GM23338 (cell line): Measurements from ENCODE around the gene RPL27A. TPM values are rescaled to one million over a fixed set of nuclear protein-coding genes. Genes with fewer than 3 reads are reported as not detected.

Experiments
- ATAC-seq: fragments of 200-7000 bp; cut with Tn5 transposase; 3 replicates; pipeline ENCODE4 v1.9.1; 2020
- DNase-seq: peaks from one replicate; pipeline ENCODE4 v3.0.0-alpha.2; 2015; ENCODE audit warnings: low spot score
- H2AFZ ChIP-seq: fragments of 200-600 bp; sonication (generic); 2 replicates; pipeline ENCODE4 v1.8.0; 2016; ENCODE audit warnings: antibody characterized with exemption, mild to moderate bottlenecking, moderate library complexity
- H3F3A ChIP-seq: fragments of 200-600 bp; sonication (generic); replicated peaks from 2 replicates; pipeline ENCODE4 v1.8.0; 2017; ENCODE audit warnings: antibody characterized with exemption, mixed run types, low read depth
- H3K27ac ChIP-seq: fragments of 200-600 bp; sonication (generic); 2 replicates; pipeline ENCODE4 v1.6.1; 2016; ENCODE audit warnings: low read depth
- H3K27me3 ChIP-seq: fragments of 200-600 bp; sonication (generic); 2 replicates; pipeline ENCODE4 v1.8.0; 2016; ENCODE audit warnings: mild to moderate bottlenecking, mixed run types, moderate library complexity; ENCODE audit not compliant: insufficient read depth
- H3K36me3 ChIP-seq: fragments of 200-600 bp; sonication (generic); 2 replicates; pipeline ENCODE4 v1.8.0; 2016; ENCODE audit warnings: mild to moderate bottlenecking; ENCODE audit not compliant: insufficient read depth
- H3K4me1 ChIP-seq: fragments of 200-600 bp; sonication (generic); 2 replicates; pipeline ENCODE4 v1.8.0; 2016; ENCODE audit warnings: mild to moderate bottlenecking, moderate library complexity; ENCODE audit not compliant: insufficient read depth
- H3K4me2 ChIP-seq: fragments of 200-600 bp; sonication (generic); 2 replicates; pipeline ENCODE4 v1.7.1; 2017; ENCODE audit warnings: mixed run types
- H3K4me3 ChIP-seq: fragments of 200-600 bp; sonication (generic); 2 replicates; pipeline ENCODE4 v1.6.1; 2016; ENCODE audit warnings: mixed run types
- H3K79me2 ChIP-seq: fragments of 200-600 bp; sonication (generic); replicated peaks from 2 replicates; pipeline ENCODE4 v1.8.0; 2017; ENCODE audit warnings: mild to moderate bottlenecking; ENCODE audit not compliant: insufficient read depth
- H3K9me2 ChIP-seq: fragments of 200-600 bp; sonication (generic); 2 replicates; pipeline ENCODE4 v1.8.0; 2017; ENCODE audit not compliant: insufficient read depth
- H4K20me1 ChIP-seq: fragments of 200-600 bp; sonication (generic); replicated peaks from 2 replicates; pipeline ENCODE4 v1.8.0; 2017; ENCODE audit warnings: mild to moderate bottlenecking; ENCODE audit not compliant: insufficient read depth
- H3K27ac Mint-ChIP-seq: 2 replicates; pipeline ENCODE4 v1.8.0; 2020; ENCODE audit warnings: inconsistent platforms, mild to moderate bottlenecking, moderate library complexity, mixed read lengths
- H3K27me3 Mint-ChIP-seq: 3 replicates; pipeline ENCODE4 v1.8.0; 2022; ENCODE audit warnings: low read depth, mild to moderate bottlenecking, moderate library complexity, mixed read lengths, inconsistent platforms; ENCODE audit not compliant: insufficient read depth, poor library complexity
- H3K36me3 Mint-ChIP-seq: 3 replicates; pipeline ENCODE4 v1.8.0; 2021; ENCODE audit warnings: low read depth, mild to moderate bottlenecking, inconsistent platforms, moderate library complexity, mixed read lengths
- H3K4me1 Mint-ChIP-seq: 3 replicates; pipeline ENCODE4 v1.8.0; 2020; ENCODE audit warnings: mild to moderate bottlenecking, inconsistent platforms, mixed read lengths
- H3K4me3 Mint-ChIP-seq: 3 replicates; pipeline ENCODE4 v1.8.0; 2021; ENCODE audit warnings: moderate library complexity, mild to moderate bottlenecking, inconsistent platforms, mixed read lengths
- H3K9me3 Mint-ChIP-seq: 3 replicates; pipeline ENCODE4 v1.8.0; 2020; ENCODE audit warnings: moderate library complexity, mild to moderate bottlenecking, inconsistent platforms, mixed read lengths
- CREB1 ChIP-seq: fragments of 250-450 bp; sonication (Bioruptor Pico); IDR thresholded peaks from 2 replicates; pipeline ENCODE4 v1.5.0; 2020; ENCODE audit warnings: low read depth, mild to moderate bottlenecking, moderate library complexity
- CTCF ChIP-seq, 2 experiments: fragments of 200-600 bp in 1 of 2; sonication (generic) in 1 of 2; conservative IDR thresholded peaks; 2 replicates each; pipeline versions ENCODE4 v1.5.1 to v1.6.1; 2016 to 2017; ENCODE audit warnings: antibody characterized with exemption in 2 of 2, low read depth in 2 of 2, mild to moderate bottlenecking in 2 of 2, moderate library complexity in 1 of 2
- ETS1 ChIP-seq: IDR thresholded peaks from 2 replicates; pipeline ENCODE4 v1.6.1; 2016; ENCODE audit warnings: antibody characterized with exemption
- EZH2 ChIP-seq: fragments of 200-600 bp; sonication (generic); IDR thresholded peaks from one replicate; pipeline ENCODE4 v1.8.0; 2017; ENCODE audit warnings: antibody characterized with exemption, mild to moderate bottlenecking, low read depth; ENCODE audit not compliant: unreplicated experiment
- EZH2phosphoT487 ChIP-seq: fragments of 200-600 bp; sonication (generic); IDR thresholded peaks from one replicate; pipeline ENCODE4 v1.8.1; 2018; ENCODE audit warnings: antibody characterized with exemption; ENCODE audit not compliant: unreplicated experiment
- JUNB ChIP-seq: IDR thresholded peaks from one replicate; pipeline ENCODE4 v1.6.1; 2016; ENCODE audit warnings: antibody characterized with exemption; ENCODE audit not compliant: unreplicated experiment
- NANOG ChIP-seq: IDR thresholded peaks from 2 replicates; pipeline ENCODE4 v1.6.1; 2016; ENCODE audit warnings: antibody characterized with exemption, borderline replicate concordance
- POLR2AphosphoS5 ChIP-seq: IDR thresholded peaks from 2 replicates; pipeline ENCODE4 v1.6.1; 2016; ENCODE audit warnings: antibody characterized with exemption, low read depth
- REST ChIP-seq: IDR thresholded peaks from one replicate; pipeline ENCODE4 v1.6.1; 2018; ENCODE audit warnings: antibody characterized with exemption; ENCODE audit not compliant: unreplicated experiment
- STAT1 ChIP-seq: IDR thresholded peaks from one replicate; pipeline ENCODE4 v1.6.1; 2016; ENCODE audit warnings: antibody characterized with exemption; ENCODE audit not compliant: unreplicated experiment
- ZNF331 ChIP-seq: fragments of 250-450 bp; sonication (Bioruptor Pico); IDR thresholded peaks from 2 replicates; pipeline ENCODE4 v1.5.0; 2020; ENCODE audit warnings: low read depth, mild to moderate bottlenecking, moderate library complexity
- polyA plus RNA-seq: library from polyadenylated mRNA; unstranded; fragments of >200 nt; fragmentation: Nextera tagmentation; extraction: Ambion mirVana; gene quantifications from 2 replicates; pipeline ENCODE4 v1.2.1, GENCODE V29; 2016
- total RNA-seq: library from RNA; depleted of rRNA; stranded (reverse); fragments of >200 nt; shearing (Covaris generic); gene quantifications from 2 replicates; pipeline ENCODE4 v1.2.3, GENCODE V29; 2014

RPL27A gene
- total and polyA plus RNA-seq, 2 experiments from 2014 or later = 1,283 to 3,167 TPM

- H3K4me1 Mint-ChIP-seq = peaks cover 50% of the 10 kb centered on the region
- ATAC-seq (peak; percentile 87), DNase-seq (peak; percentile 98)
- Histone ChIP-seq H2AFZ (no peak overlapping the region), H3K27ac (peak overlapping the region; percentile 97), H3K27me3 (no peaks in the 10 kb centered on the region), H4K20me1 (peaks cover 17% of the 10 kb centered on the region), H3K79me2 (peaks cover 37% of the 10 kb centered on the region), H3K36me3 (peaks cover 31% of the 10 kb centered on the region), H3F3A (peaks cover 44% of the 10 kb centered on the region), H3K4me3 (peak overlapping the region; percentile 53), H3K9me2 (no peaks in the 10 kb centered on the region), H3K4me2 (peak overlapping the region; percentile 74), H3K4me1 (peaks cover 32% of the 10 kb centered on the region)
- peaks cover 77% of the 10 kb centered on the region for H3K36me3 Mint-ChIP-seq
- H3K9me3 Mint-ChIP-seq = peaks cover 4% of the 10 kb centered on the region; the same call in 2 of the 3 replicates
- peak overlapping the region; percentile 98 for H3K27ac Mint-ChIP-seq
- H3K4me3 Mint-ChIP-seq = peak overlapping the region; percentile 87
- no peak for TF ChIP-seq EZH2
- TF ChIP-seq EZH2phosphoT487 = no peak
- peak in 1 of 2 experiments; percentile 49; a peak in 2 of 4 replicates for TF ChIP-seq CTCF (conservative IDR thresholded peaks at IDR 0.05; ENCODE audit: low read depth in 2 of 2)
- TF ChIP-seq NANOG = 0 out of 2 replicates have a peak, but pooled peaks have one; percentile 22
- no peak for TF ChIP-seq REST
- peak; percentile 62 for TF ChIP-seq CREB1 (CRISPR knock-in tag)
- no peak for TF ChIP-seq STAT1
- peak; percentile 75 for TF ChIP-seq ETS1
- TF ChIP-seq ZNF331 = no peak
- peak; percentile 89 for TF ChIP-seq POLR2AphosphoS5
- TF ChIP-seq JUNB = no peak
- H3K27me3 Mint-ChIP-seq = peaks cover 39% of the 10 kb centered on the region
These were observed 6.1 kb downstream of the RPL27A start for GRCh38 chr11:8688414-8689362.
